ENCODE results near the gene FGGY. TPM values are rescaled to one million over a fixed set of nuclear protein-coding genes. Genes with fewer than 3 reads are reported as not detected.

Gene FGGY
- total and polyA plus RNA-seq, 5 donors: 10.0 to 20.5 (median 19.9) TPM

DNA sequence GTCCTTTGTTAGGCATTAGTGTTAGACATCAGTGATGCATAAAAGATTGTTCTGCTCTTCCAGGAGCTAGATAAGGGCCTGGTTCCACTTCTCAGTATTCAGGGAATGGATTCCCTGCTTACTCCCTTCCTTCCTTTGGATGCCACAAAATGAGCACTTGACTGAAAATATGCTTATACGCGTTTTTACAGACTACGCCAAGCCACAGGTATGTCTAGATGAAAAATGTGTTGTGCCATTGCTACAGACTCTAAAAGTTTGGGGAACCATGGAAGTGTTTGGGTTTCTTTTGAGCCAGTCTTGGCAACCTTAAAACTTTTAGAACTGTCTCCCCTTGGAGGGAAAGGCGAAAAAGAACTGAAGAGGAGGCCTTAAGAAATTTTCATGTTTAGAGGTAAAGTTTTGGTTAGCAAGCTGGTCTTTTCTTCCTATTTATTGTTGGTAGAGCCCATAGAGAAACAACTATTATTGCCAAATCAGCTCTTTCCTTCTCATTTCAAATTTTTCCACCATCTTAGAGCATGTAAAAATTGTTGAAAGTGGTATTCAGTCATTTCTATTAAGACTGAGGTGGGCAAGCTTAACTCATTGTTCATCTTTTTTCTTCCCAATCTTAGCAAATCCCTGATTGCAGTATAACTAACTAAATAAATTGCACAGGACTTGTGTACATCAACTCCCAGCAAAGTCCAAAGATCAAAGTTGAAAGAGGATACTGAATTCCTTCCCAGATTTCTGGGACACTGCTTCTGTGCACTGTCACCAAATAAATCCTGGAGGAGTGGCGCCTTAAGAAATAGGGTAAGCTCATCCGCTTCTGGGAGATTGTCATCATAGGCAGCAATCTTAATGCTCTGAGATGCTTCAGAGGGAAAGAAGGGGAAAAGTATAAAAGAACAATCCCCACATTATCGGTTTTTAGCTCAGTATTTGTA lies 18.9 kb downstream of the FGGY start:
- Histone ChIP-seq H3K4me1 (ENCODE audit: control insufficient read depth, insufficient read depth, low read length) (no peaks in the 10 kb centered on the region), H3K9me3 (ENCODE audit: control insufficient read depth, low read length) (no peaks in the 10 kb centered on the region), H3K27ac (ENCODE audit: low read length) (no peak overlapping the region), H3K4me3 (ENCODE audit: low read length) (no peak overlapping the region), H3K27me3 (ENCODE audit: control insufficient read depth, insufficient read depth) (no peaks in the 10 kb centered on the region)
- intact Hi-C loops (cut with DNase I): no loop called here
- DNase-seq (no peak), ATAC-seq (no peak)
- WGBS: 85% methylated on average over 7 of the region's 7 CpGs

DNA sequence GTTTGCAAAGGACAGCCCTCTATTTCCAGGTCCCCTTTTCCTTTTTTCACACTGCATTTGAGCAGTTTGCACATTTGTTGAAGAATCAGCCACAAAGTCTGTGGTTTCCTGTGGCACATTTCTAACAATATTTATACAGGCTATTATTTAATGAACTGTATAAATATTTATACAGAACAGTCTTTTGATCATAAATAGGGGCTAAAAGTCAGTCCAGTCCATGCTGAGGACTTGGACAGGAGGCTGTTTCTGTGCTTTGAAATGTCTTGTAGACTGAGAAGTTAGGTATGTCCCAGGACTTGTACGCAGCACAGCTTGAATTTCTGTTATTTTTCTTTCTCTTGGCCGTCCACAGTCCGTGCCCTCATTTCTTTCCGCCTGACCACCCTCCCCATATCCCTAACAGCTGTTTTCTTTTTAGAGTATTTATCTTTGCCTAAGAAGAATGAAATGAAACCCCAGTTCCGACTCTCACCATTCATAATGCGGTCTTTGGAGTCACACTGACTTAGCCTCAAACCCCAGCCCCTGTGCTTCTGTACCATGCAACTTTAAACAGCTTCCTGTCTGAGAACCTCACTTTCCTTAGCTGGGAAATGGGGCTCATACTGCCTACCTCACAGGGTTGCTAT lies 19.7 kb downstream of the FGGY start:
- no peak for DNase-seq
- 42% methylated on average over 6 of the region's 6 CpGs for WGBS
- no peaks in the 10 kb centered on the region for H3K9me3 ChIP-seq (ENCODE audit: control insufficient read depth, low read length)
- no peak overlapping the region for H3K4me3 ChIP-seq (ENCODE audit: low read length)
- no peaks in the 10 kb centered on the region for H3K27me3 ChIP-seq (ENCODE audit: control insufficient read depth, insufficient read depth)
- peak overlapping the region; percentile 22 for H3K27ac ChIP-seq (ENCODE audit: low read length)
- ATAC-seq: peak in 1 of 2 donors; percentile 31
- H3K4me1 ChIP-seq (ENCODE audit: control insufficient read depth, insufficient read depth, low read length): no peaks in the 10 kb centered on the region
- intact Hi-C loops (cut with DNase I): no loop called here

DNA sequence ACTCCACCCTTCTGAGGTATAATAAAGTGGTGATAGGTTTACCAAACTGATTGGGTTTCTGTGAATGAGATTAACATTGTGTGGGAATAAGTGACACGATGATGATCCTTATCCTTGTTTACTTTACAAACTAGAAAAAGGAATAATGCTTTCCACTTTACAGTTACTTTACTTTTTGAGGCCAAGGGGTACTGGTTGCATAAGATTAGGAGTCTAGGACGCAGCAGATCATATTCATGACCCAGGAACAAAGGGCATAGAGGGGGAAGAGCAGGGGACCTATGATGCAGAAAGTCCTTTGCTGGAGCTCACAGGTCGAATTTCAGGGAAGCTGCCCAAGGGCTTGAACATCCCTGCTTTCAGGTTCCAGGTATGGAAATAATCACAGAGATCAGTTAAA lies 20.4 kb downstream of the FGGY start:
- intact Hi-C loops (cut with DNase I): no loop called here
- Histone ChIP-seq H3K4me3 (ENCODE audit: low read length) (no peak overlapping the region), H3K27ac (ENCODE audit: low read length) (no peak overlapping the region), H3K9me3 (ENCODE audit: control insufficient read depth, low read length) (no peaks in the 10 kb centered on the region), H3K4me1 (ENCODE audit: control insufficient read depth, insufficient read depth, low read length) (no peaks in the 10 kb centered on the region), H3K27me3 (ENCODE audit: control insufficient read depth, insufficient read depth) (no peaks in the 10 kb centered on the region)
- no peak for ATAC-seq
- 85% methylated on average over 3 of the region's 3 CpGs for WGBS
- DNase-seq: no peak

GRCh38 chr1:59317780-59318179 lies 20.9 kb downstream of the FGGY start:
- H3K4me3 ChIP-seq (ENCODE audit: low read length): no peak overlapping the region
- no peak overlapping the region for H3K27ac ChIP-seq (ENCODE audit: low read length)
- intact Hi-C loops (cut with DNase I): no loop called here
- no peaks in the 10 kb centered on the region for H3K27me3 ChIP-seq (ENCODE audit: control insufficient read depth, insufficient read depth)
- no peaks in the 10 kb centered on the region for H3K4me1 ChIP-seq (ENCODE audit: control insufficient read depth, insufficient read depth, low read length)
- no peak for DNase-seq
- over 99% methylated on average over 2 of the region's 2 CpGs for whole genome bisulfite sequencing
- H3K9me3 ChIP-seq (ENCODE audit: control insufficient read depth, low read length): no peaks in the 10 kb centered on the region
- no peak for ATAC-seq

GRCh38 chr1:59318271-59318860 lies 21.5 kb downstream of the FGGY start:
- no peak overlapping the region for H3K27ac ChIP-seq (ENCODE audit: low read length)
- peak; percentile 43 to 78 (median 68) for DNase-seq
- WGBS: 70% methylated on average over 6 of the region's 6 CpGs
- H3K4me1 ChIP-seq (ENCODE audit: control insufficient read depth, insufficient read depth, low read length): no peaks in the 10 kb centered on the region
- H3K9me3 ChIP-seq (ENCODE audit: control insufficient read depth, low read length): no peaks in the 10 kb centered on the region
- intact Hi-C loops (cut with DNase I): no loop called here
- no peaks in the 10 kb centered on the region for H3K27me3 ChIP-seq (ENCODE audit: control insufficient read depth, insufficient read depth)
- ATAC-seq: peak; percentile 36 to 65
- no peak overlapping the region for H3K4me3 ChIP-seq (ENCODE audit: low read length)

GRCh38 chr1:59322394-59322793 lies 25.5 kb downstream of the FGGY start:
- 96% methylated on average over 4 of the region's 4 CpGs for WGBS
- H3K4me3 ChIP-seq (ENCODE audit: low read length): no peak overlapping the region
- ATAC-seq: no peak
- no peaks in the 10 kb centered on the region for H3K4me1 ChIP-seq (ENCODE audit: control insufficient read depth, insufficient read depth, low read length)
- no peak overlapping the region for H3K27ac ChIP-seq (ENCODE audit: low read length)
- intact Hi-C loops (cut with DNase I): no loop called here
- no peaks in the 10 kb centered on the region for H3K9me3 ChIP-seq (ENCODE audit: control insufficient read depth, low read length)
- H3K27me3 ChIP-seq (ENCODE audit: control insufficient read depth, insufficient read depth): no peaks in the 10 kb centered on the region
- DNase-seq: no peak

DNA sequence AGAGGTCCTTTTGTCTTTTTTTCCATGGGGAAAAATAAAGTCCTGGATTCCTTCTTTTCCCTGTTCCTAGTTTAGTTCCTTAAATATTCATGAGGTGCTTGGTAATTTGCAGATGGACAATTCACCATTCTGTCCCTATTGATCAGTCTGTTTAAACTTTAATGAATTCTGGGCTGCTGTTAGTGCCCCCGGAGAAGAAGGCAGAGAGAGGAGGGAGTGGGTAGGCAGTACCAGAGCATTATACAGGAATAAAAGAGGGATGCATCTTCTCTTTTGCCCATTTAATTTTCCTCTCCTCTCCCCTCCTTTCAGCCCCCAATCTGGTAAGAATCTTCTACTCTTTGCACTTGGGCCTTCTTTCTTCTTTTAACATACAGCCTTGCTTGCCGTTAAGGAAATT lies 25.9 kb downstream of the FGGY start:
- no peaks in the 10 kb centered on the region for H3K9me3 ChIP-seq (ENCODE audit: control insufficient read depth, low read length)
- 88% methylated on average over 2 of the region's 2 CpGs for WGBS
- DNase-seq (no peak), ATAC-seq (no peak)
- intact Hi-C loops (cut with DNase I): no loop called here
- no peak overlapping the region for H3K27ac ChIP-seq (ENCODE audit: low read length)
- H3K27me3 ChIP-seq (ENCODE audit: control insufficient read depth, insufficient read depth): no peaks in the 10 kb centered on the region
- no peaks in the 10 kb centered on the region for H3K4me1 ChIP-seq (ENCODE audit: control insufficient read depth, insufficient read depth, low read length)
- H3K4me3 ChIP-seq (ENCODE audit: low read length): no peak overlapping the region

GRCh38 chr1:59323879-59324278 lies 27.0 kb downstream of the FGGY start:
- H3K4me3 ChIP-seq (ENCODE audit: low read length): no peak overlapping the region
- DNase-seq (no peak), ATAC-seq (no peak)
- H3K4me1 ChIP-seq (ENCODE audit: control insufficient read depth, insufficient read depth, low read length): no peaks in the 10 kb centered on the region
- no peaks in the 10 kb centered on the region for H3K27me3 ChIP-seq (ENCODE audit: control insufficient read depth, insufficient read depth)
- WGBS: over 99% methylated on average over 3 of the region's 3 CpGs
- no peak overlapping the region for H3K27ac ChIP-seq (ENCODE audit: low read length)
- no peaks in the 10 kb centered on the region for H3K9me3 ChIP-seq (ENCODE audit: control insufficient read depth, low read length)
- intact Hi-C loops (cut with DNase I): no loop called here

- no peaks in the 10 kb centered on the region for H3K27me3 ChIP-seq (ENCODE audit: control insufficient read depth, insufficient read depth)
- 100% methylated on average over 2 of the region's 2 CpGs for WGBS
- H3K9me3 ChIP-seq (ENCODE audit: control insufficient read depth, low read length): no peaks in the 10 kb centered on the region
- intact Hi-C loops (cut with DNase I): no loop called here
- no peak overlapping the region for H3K27ac ChIP-seq (ENCODE audit: low read length)
- DNase-seq (no peak), ATAC-seq (no peak)
- H3K4me3 ChIP-seq (ENCODE audit: low read length): no peak overlapping the region
- H3K4me1 ChIP-seq (ENCODE audit: control insufficient read depth, insufficient read depth, low read length): no peaks in the 10 kb centered on the region
Measured at GRCh38 chr1:59328353-59328752, 31.5 kb downstream of the FGGY start.

DNA sequence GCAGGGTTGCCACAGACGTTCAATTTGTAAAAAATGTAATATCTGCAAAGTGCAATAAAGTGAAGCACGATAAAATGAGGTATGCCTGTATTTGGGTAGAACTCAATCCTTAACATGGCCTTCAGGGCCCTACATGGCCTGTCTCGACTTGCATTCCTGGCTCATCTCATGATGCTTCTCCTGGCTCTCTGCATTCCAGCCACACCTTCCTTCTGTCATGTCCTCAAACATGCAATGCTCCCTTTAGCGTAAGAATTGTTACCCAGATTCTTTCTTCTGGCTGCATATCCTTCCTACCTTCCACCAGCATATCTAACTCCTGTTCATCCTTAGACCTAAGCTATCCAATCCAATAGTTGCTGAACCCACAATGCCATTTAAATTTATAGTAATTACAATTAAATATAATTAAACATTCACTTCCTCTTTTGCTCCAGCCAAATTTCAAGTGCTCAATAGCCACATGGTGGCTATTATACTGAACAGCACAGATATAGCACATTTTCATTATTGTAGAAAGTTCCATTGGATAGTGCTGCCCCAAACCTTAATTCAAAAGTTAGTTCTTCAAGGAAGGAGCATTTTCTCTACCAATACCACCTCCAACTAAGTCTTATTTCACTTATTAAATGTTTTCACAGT lies 32.6 kb downstream of the FGGY start:
- DNase-seq: no peak
- WGBS: 94% methylated on average over 4 of the region's 4 CpGs
- no peak for ATAC-seq
- intact Hi-C loops (cut with DNase I): no loop called here
- Histone ChIP-seq H3K9me3 (ENCODE audit: control insufficient read depth, low read length) (no peaks in the 10 kb centered on the region), H3K4me3 (ENCODE audit: low read length) (no peak overlapping the region), H3K27ac (ENCODE audit: low read length) (no peak overlapping the region), H3K4me1 (ENCODE audit: control insufficient read depth, insufficient read depth, low read length) (no peaks in the 10 kb centered on the region), H3K27me3 (ENCODE audit: control insufficient read depth, insufficient read depth) (no peaks in the 10 kb centered on the region)

Data from right cardiac atrium (tissue), 5 donors.